Measurements from ENCODE around the gene RNU1-3.
"Not testable (repeated sequence)": the region's sequence is repeated elsewhere in the genome, so short reads cannot be mapped to it uniquely, and the experiment has no call there.

GRCh38 chr1:16646716-16647115 lies 20.0 kb downstream of the RNU1-3 start:
- TF ChIP-seq, protein P1, sequence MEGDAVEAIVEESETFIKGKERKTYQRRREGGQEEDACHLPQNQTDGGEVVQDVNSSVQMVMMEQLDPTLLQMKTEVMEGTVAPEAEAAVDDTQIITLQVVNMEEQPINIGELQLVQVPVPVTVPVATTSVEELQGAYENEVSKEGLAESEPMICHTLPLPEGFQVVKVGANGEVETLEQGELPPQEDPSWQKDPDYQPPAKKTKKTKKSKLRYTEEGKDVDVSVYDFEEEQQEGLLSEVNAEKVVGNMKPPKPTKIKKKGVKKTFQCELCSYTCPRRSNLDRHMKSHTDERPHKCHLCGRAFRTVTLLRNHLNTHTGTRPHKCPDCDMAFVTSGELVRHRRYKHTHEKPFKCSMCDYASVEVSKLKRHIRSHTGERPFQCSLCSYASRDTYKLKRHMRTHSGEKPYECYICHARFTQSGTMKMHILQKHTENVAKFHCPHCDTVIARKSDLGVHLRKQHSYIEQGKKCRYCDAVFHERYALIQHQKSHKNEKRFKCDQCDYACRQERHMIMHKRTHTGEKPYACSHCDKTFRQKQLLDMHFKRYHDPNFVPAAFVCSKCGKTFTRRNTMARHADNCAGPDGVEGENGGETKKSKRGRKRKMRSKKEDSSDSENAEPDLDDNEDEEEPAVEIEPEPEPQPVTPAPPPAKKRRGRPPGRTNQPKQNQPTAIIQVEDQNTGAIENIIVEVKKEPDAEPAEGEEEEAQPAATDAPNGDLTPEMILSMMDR (IDR thresholded peaks at IDR 0.05): not testable (repeated sequence)
- not testable (repeated sequence) for TF ChIP-seq POLR2A (IDR thresholded peaks at IDR 0.05)

All from esophagus squamous epithelium (tissue), 4 donors.